Pancreas (tissue), 10 donors: ENCODE results near the gene TRIM41. TPM values are rescaled to one million over a fixed set of nuclear protein-coding genes. Genes with fewer than 3 reads are reported as not detected.

Source experiments
- ATAC-seq, 4 donors: fragments of 200-7000 bp; cut with Tn5 transposase; one replicate each; pipeline versions ENCODE4 v1.8.0 to v1.9.1; 2020; ENCODE audit warnings: mild to moderate bottlenecking in 4 of 4, moderate library complexity in 4 of 4
- DNase-seq, 6 donors: peaks; one replicate each; pipeline ENCODE4 v3.0.0-alpha.2; 2020
- FAIRE-seq: peaks from 2 replicates; lab custom pipeline; 2012; peaks lifted over from hg19 to GRCh38; lab: Jason Lieb, UNC
- H3K27ac ChIP-seq, 4 donors: fragments of 200-600 bp; sonication (generic); 1 replicate in 3 of 4; 2 replicates in 1 of 4; pipeline versions ENCODE4 v1.5.0 to v1.8.0; 2020
- H3K27me3 ChIP-seq, 4 donors: fragments of 200-600 bp; one replicate each; pipeline ENCODE4 v1.8.0; 2021
- H3K36me3 ChIP-seq, 3 donors: fragments of 200-600 bp; sonication (generic) in 1 of 3; one replicate each; pipeline versions ENCODE4 v1.5.0 to v1.8.0; 2020 to 2021
- H3K4me1 ChIP-seq, 3 donors: fragments of 200-600 bp; one replicate each; pipeline ENCODE4 v1.8.0; 2021
- H3K4me3 ChIP-seq, 4 donors: fragments of 200-600 bp; sonication (generic) in 2 of 4; one replicate each; pipeline versions ENCODE4 v1.5.0 to v1.8.0; 2020 to 2021
- H3K9me3 ChIP-seq, 4 donors: fragments of 200-600 bp; one replicate each; pipeline ENCODE4 v1.8.0; 2021
- WGBS, 2 donors: extraction: QIAGEN DNeasy Blood & Tissue Kit; methylation state at CpG; one replicate each; pipeline ENCODE4 v1.1.7; 2013; 5-methylcytosine and 5-hydroxymethylcytosine counted together
- intact Hi-C, 3 donors: fragments of 100-400 bp; cut with DNase I; formaldehyde crosslinking; loops; one replicate each; pipeline versions ENCODE4 v1.11.1 to v1.14.2; 2022
- polyA plus RNA-seq, 2 donors: library from polyadenylated mRNA; stranded (reverse); fragments of 200-250 nt; gene quantifications; one replicate each; pipeline ENCODE4 v1.2.3, GENCODE V29; 2013
- total RNA-seq, 6 donors: library from RNA; stranded (reverse); fragmentation: NEBNext Ultra II Directional in 4 of 6; extraction: Animal tissue kit (Norgen Biotek cat#: 25700) in 4 of 6; gene quantifications; one replicate each; pipeline versions ENCODE4 v1.2.1 to v1.2.4, GENCODE V29; 2021 to 2023
- TF ChIP-seq, protein P1 (sequence below), 4 donors: fragments of 200-600 bp; sonication (generic) in 3 of 4; IDR thresholded peaks; one replicate each; pipeline versions ENCODE4 v1.5.0 to v1.8.0; 2021; ENCODE audit warnings: antibody characterized with exemption in 4 of 4
- donor health status: healthy with polysubstance abuse.
- donor health status: DM: no; HTN: no; CAD: no; lungs with moderate emphysema.
- donor health status: DM: no; HTN: no; CAD: no.
- donor health status: control.
- donor health status: control.
- donor health status: Bipolar disorder and iron deficiency.
- donor health status: DM: yes; HTN: yes; CAD: no.
- donor health status: DM: no; HTN: no; CAD: no.
- donor health status: DM: no; HTN: no; CAD: no.
- donor health status: DM: yes; HTN: yes; CAD: no.

The TRIM41 gene
- total and polyA plus RNA-seq, 8 donors, result 11.4 to 28.7 (median 14.7) TPM

DNA sequence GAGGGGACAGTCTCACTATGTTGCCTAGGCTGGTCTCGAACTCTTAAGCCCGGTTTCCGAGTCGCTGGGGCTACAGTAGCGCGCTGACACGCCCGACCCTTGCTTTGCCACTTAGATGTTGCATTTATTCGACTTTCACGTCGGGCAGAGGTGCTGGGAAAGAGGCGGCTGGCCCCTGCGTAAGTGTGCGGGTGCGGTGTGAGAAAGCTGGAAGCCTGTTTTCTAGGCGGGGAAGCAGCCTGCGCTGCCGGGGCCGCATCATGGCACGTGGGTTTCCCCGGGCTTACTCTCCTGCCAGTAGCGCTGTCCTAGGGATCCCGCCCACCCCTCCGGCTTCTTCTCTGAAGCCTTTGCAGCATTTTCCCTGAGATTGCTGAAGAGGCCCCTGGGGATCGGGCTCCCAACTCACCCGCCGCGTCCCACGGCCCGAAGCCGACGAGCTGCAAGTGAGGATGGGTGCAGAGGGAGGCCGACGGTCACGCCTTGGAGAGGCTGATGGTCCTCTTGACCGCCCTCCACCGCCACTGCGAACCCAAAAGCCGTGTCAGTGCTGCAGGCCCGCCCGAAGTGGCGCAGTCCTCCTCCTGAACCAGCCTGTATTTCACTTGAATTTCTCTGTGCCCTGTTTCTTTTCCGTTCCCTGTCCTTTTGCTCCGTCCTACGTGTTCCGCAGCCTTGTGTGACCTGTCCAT lies 5.8 kb upstream of the TRIM41 start:
- TF ChIP-seq, protein P1, sequence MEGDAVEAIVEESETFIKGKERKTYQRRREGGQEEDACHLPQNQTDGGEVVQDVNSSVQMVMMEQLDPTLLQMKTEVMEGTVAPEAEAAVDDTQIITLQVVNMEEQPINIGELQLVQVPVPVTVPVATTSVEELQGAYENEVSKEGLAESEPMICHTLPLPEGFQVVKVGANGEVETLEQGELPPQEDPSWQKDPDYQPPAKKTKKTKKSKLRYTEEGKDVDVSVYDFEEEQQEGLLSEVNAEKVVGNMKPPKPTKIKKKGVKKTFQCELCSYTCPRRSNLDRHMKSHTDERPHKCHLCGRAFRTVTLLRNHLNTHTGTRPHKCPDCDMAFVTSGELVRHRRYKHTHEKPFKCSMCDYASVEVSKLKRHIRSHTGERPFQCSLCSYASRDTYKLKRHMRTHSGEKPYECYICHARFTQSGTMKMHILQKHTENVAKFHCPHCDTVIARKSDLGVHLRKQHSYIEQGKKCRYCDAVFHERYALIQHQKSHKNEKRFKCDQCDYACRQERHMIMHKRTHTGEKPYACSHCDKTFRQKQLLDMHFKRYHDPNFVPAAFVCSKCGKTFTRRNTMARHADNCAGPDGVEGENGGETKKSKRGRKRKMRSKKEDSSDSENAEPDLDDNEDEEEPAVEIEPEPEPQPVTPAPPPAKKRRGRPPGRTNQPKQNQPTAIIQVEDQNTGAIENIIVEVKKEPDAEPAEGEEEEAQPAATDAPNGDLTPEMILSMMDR (IDR thresholded peaks at IDR 0.05), result no peak
- Histone ChIP-seq H3K27me3 (no peaks in the 10 kb centered on the region), H3K27ac (peak overlapping the region; percentile 24 to 64 (median 56)), H3K4me3 (peak overlapping the region; percentile 10 to 39 (median 28)), H3K4me1 (peaks cover 0 to 18% (median 4%) of the 10 kb centered on the region in 3 donors), H3K36me3 (no peaks in the 10 kb centered on the region), H3K9me3 (no peaks in the 10 kb centered on the region)
- peak in 4 of 6 donors; percentile 44 to 85 (median 60) for DNase-seq
- intact Hi-C loops, result no loop called here
- 2 to 3% methylated on average over 46 of the region's 46 CpGs for WGBS, 2 donors
- peak; percentile 8 to 49 (median 32) for ATAC-seq
- FAIRE-seq, result no peak

- Histone ChIP-seq H3K9me3 (no peaks in the 10 kb centered on the region), H3K27me3 (no peaks in the 10 kb centered on the region), H3K27ac (peak overlapping the region; percentile 28 to 64 (median 56)), H3K4me3 (peak overlapping the region; percentile 10 to 39 (median 28)), H3K4me1 (peaks cover 0 to 18% (median 4%) of the 10 kb centered on the region in 3 donors), H3K36me3 (no peaks in the 10 kb centered on the region)
- intact Hi-C loops, result no loop called here
- DNase-seq (no peak), FAIRE-seq (no peak), ATAC-seq (peak; percentile 2 to 9 (median 4))
- TF ChIP-seq, protein P1 (IDR thresholded peaks at IDR 0.05), result no peak
- WGBS, 2 donors, result 3 to 4% methylated on average over 13 of the region's 13 CpGs
These were observed 5.3 kb upstream of the TRIM41 start for GRCh38 chr5:181217803-181218062.

- ATAC-seq (no peak), FAIRE-seq (no peak), DNase-seq (no peak)
- Histone ChIP-seq H3K4me3 (peak overlapping the region in 2 of 4 donors; percentile 36 to 39), H3K9me3 (no peaks in the 10 kb centered on the region), H3K36me3 (no peaks in the 10 kb centered on the region), H3K27me3 (no peaks in the 10 kb centered on the region), H3K4me1 (peaks cover 0 to 18% (median 4%) of the 10 kb centered on the region in 3 donors), H3K27ac (peak overlapping the region in 3 of 4 donors; percentile 18 to 64 (median 63))
- WGBS, 2 donors, result 31 to 37% methylated on average over 10 of the region's 10 CpGs
- intact Hi-C loops, result no loop called here
- TF ChIP-seq, protein P1 (IDR thresholded peaks at IDR 0.05), result no peak
These were observed 4.3 kb upstream of the TRIM41 start for GRCh38 chr5:181218795-181219124.

DNA sequence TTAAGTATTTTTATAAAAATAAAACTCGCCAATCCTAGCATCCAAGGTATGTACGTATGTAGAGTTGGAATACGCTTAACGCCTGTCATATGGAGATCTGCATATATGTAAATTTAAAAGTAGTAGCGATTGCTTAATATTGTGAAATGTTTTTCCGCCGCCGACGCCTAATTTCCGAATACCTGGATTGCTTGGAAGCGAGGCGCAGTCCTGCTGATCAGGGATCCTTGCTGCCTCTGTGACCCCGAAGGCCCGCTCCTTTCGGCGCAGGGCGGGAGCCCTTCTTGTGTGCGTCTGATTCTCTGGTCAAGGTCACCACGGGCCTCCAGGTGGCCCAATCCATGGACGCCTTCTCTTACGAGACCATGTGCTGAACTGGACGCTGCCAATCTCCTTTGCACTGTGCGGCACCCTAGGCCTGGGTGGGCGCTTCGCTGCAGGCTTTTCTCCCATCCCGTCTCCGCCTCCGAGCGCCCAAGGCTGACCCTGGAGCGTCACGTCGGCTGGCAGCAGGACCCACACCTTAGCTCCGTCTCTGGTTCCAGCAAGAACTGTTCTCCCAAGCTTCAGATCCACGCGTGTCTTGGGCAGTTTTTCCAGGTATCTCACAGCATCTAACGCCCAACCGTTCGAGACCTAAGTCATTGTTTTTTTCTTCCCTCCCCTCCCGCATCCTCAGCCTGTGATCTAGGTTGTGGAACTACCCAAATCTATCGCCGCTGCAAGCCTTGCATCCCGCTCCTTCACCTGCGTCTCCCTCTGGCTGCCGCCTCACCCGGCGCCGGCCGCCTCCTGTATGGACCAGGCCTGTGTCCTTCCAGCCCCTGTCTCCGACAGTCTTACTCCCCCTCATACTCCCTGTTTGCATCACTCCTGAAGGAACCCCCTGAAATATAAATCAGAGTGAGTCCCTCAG lies 3.6 kb upstream of the TRIM41 start:
- ATAC-seq (no peak), FAIRE-seq (no peak), DNase-seq (no peak)
- Histone ChIP-seq H3K9me3 (no peaks in the 10 kb centered on the region), H3K4me3 (no peak overlapping the region), H3K27me3 (no peaks in the 10 kb centered on the region), H3K27ac (no peak overlapping the region), H3K36me3 (no peaks in the 10 kb centered on the region), H3K4me1 (peaks cover 0 to 18% (median 4%) of the 10 kb centered on the region in 3 donors)
- intact Hi-C loops, result no loop called here
- 58 to 61% methylated on average over 49 of the region's 49 CpGs for whole genome bisulfite sequencing, 2 donors
- TF ChIP-seq, protein P1 (IDR thresholded peaks at IDR 0.05), result no peak
